NCI-H1694 (cell line): Measurements from ENCODE around the gene SIAH3.
"Not testable (repeated sequence)": the region's sequence is repeated elsewhere in the genome, so short reads cannot be mapped to it uniquely, and the experiment has no call there.

Experiments
- DNase-seq: peaks from one replicate; lab custom pipeline; 2025; lab: John Stamatoyannopoulos, UW

The SIAH3 gene

GRCh38 chr13:45851171-45851921 is at the start of gene SIAH3:
TSS of gene SIAH3 (minus strand) at chr13:45851753. CDS start at chr13:45851629, 124 bp downstream.
- no peak for DNase-seq

DNA sequence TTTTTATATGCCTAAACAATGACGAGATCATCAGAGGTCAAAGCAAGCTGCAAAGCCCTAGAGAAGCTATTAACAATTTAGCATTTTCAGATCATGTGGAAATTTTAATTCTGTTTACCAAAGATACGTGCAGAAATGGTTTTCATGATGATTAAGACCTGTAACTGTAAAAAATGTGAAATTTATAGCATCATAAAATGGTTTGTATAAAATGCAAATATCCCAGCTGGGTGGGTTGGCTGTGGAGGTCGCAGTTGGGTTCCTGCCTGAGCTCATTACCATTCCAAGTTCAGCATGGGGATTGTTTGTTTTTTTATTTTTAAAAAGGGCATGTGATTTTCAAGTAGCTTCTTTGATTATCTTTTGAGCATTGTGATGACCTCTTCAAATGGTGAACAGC is 47.9 kb upstream of the SIAH3 start:
- DNase-seq = no peak

DNA sequence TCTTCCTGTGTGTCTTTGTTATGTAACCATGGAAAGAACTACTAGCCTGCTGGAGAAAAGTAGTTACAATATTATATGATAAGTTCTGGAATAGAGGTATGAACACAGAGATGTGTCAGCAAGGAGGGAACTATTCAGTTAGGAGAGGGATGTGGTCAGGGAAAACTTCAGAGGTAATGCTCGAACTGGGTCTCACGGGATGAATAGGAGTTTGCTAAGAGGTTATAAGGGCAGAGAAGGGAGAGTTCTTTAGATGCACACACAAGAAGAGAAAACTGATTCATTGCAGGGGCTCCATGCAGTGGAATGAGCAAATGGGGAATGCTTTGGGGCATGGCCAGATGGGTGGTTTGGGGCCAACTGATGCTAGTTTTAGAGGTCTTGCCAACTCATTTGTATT is 46.0 kb upstream of the SIAH3 start:
- DNase-seq = no peak

GRCh38 chr13:45896285-45896684 is 44.7 kb upstream of the SIAH3 start:
- DNase-seq = no peak

- no peak for DNase-seq
Observed at GRCh38 chr13:45895881-45896280, 44.3 kb upstream of the SIAH3 start.

DNA sequence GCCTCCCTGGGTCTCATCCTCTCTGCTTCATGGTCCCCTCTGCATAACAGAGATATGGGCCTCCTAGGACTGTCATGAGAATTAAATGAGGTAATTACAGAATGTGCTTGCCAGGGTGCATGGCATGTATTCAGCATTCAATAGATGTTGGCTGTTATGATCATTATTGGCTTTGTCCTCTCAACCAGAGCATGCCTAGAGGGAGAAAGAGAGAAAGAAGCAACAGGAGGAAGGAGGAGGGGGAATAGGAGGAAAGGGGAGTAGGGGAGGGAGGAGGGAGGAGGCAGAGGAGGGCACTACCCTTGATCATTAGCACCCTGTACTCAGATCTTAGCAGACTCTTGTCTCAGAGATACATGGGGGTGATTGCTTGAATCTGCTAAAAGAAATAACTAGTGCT is 41.0 kb upstream of the SIAH3 start:
- no peak for DNase-seq

- no peak for DNase-seq
Observed at GRCh38 chr13:45889590-45890243, 38.2 kb upstream of the SIAH3 start.

GRCh38 chr13:45886466-45886865 is 34.9 kb upstream of the SIAH3 start:
- DNase-seq = no peak

DNA sequence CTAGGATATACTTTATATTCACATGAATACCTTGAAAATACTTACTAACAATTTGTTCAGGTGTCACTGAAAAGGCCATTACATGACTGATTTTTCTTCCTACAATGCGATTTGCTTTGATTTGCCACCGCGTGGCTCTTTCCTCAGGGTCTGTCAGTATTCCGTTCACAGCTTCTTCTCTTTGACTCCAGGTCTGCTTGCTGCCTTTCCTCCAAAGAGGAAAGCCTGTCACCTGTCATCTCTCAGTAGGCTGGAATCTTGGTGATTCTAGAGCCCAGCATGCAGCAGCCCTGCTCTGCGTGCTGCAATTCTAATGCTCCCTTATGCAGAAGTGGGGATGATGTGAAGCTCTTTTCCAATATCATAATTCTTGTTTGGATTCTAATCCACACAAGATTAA is 33.6 kb upstream of the SIAH3 start:
- DNase-seq = no peak

- no peak for DNase-seq
Observed at GRCh38 chr13:45882626-45883025, 31.1 kb upstream of the SIAH3 start.

DNA sequence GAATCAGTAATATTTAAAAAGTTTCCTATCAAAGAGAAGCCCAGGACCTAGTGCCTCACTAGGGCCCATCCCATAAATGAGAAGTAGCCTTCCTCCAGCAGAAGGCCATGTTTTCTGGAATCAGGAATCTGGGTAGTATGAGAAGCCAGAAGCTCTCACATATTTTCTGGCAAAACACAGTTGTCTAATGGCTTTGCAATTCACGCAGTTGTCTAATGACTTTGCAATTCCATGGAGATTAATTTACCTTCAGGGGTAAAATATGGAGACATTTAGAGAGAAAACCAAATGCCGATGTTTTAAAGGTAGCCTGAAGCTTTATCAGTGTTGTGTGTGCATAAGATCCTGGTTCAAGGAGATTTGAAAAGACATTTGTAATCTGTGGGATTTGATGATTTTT is 29.8 kb upstream of the SIAH3 start:
- no peak for DNase-seq

DNA sequence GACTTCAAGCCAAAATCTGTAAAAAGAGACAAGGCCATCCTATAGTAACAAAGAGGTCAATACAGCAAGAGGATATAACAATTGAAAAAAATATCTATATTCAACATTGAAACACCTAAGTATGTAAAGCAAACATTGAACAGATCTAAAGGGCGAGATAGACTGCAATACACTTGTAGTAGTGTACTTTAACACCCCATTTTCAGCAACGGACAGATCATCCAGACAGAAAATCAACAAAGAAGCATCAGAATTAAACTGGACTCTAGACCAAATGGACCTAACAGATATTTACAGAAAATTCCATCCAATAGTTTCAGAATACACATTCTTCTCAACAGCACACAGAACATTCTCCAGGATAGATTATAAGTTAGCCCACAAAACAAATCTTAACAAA is 28.7 kb upstream of the SIAH3 start:
- DNase-seq = no peak

DNA sequence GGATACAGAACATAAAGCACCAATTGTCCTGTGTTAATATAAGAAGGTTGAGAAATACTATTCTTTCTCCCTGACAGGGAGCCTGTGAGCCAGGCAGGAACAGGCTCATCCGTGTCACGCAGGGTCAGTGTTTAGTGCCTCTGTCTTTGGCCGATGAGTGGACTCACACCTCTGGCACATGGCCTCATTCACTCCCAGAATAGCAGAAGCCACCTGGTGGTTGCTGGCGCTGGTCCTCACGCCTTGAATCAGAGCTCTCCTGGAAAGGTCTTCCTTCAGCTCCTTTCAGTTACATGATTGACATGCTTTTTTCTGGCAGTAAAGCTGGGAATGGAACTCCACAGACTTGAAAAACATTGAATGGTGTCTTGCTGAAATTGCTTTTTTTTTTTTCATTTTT is 28.1 kb upstream of the SIAH3 start:
- DNase-seq = no peak

DNA sequence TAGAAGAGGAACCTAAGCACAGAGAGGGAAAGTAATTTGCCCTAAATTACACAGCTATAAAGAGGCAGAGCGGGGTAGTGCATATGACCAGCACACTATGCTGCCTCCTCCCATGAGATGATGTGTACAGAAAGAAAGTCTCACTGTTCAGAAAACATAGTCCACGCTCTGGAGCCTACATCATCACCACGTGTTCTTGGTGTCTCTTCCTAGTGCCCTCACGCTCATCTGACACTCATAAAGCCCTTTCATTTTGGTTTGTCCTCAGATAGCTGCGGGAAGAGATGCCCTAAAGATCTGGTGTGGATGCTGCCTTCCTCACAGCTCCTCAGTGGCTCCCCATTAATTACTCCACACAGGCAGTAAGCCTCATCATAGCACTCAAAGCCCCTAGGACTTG is 27.4 kb upstream of the SIAH3 start:
- no peak for DNase-seq

- no peak for DNase-seq
Observed at GRCh38 chr13:45876781-45877180, 25.2 kb upstream of the SIAH3 start.

DNA sequence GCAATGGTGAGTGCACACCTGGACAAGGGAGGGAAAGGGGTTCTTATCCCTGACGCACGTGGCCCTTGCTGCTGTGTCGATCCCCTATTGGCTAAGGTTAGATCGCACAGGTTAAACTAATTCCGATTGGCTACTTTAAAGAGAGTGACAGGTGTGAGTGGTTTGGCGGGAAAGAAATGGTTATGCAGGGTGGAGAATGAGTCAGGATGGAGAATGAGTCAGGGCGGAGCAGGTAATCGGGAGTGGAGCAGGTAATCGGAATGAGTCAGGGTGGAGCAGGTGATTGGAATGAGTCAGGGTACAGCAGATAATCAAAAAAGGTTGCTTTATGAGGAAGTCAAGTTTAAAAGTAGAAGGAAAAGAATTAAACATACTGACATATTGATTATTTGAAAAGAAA is 24.4 kb upstream of the SIAH3 start:
- DNase-seq = no peak

DNA sequence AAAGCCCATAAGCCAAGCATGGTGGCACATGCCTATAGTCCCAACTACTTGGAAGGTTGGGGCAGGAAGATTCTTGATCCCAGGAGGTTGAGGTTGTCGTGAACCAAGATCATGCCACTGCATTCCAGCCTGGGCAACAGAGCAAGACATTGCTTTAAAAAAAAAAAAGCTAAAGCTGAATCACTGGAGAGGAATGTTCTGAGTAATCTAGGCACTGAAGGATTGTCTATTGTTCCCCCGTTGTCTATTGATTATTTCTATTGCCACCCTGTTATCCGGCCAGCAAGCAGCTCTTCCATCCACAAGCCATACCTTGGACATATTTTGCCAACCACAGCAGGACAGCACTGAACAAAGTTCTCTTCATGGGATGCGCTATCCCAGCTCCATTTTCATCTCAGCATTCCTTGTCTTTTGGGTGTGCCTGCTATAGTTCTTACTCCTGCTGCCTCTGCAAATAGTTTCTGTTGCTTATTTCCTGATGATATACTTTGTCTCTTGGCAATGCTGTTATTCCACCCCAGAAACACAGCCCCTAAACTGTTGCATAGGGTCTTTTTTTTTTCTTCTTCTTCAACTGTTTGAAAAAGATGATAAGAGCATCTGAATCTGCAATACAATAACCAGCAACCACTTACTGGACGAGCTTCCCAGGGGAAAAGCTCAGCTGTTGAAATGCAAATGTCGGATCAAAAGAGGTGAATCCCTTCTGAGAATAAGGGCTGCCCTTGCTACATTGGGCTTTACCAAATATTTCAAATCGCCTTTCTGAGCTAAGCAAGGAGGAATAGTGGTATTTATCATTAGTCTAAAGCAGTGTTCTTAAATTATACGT is 22.2 kb upstream of the SIAH3 start:
- no peak for DNase-seq

DNA sequence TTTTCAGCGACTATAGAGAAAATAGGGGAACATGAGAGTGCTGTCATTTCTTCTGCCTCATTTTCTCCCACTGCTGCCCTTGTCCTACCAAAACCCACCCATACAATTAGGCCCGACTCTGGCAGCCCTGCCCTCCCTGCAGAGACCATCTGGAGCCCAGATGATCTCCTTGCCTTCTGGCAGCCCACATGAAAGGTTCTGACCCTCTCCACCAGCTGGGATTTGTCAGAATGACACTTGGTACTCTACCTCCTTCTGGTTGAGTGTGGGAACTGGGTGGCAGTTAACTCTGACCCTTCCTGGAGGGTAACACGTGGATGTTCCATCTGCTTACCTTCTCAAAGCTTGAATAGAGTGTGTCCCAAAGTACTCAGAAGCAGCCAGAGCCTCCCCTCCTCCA is 21.0 kb upstream of the SIAH3 start:
- peak; percentile 35 for DNase-seq

GRCh38 chr13:45871201-45871600 is 19.6 kb upstream of the SIAH3 start:
- DNase-seq = not testable (repeated sequence)

DNA sequence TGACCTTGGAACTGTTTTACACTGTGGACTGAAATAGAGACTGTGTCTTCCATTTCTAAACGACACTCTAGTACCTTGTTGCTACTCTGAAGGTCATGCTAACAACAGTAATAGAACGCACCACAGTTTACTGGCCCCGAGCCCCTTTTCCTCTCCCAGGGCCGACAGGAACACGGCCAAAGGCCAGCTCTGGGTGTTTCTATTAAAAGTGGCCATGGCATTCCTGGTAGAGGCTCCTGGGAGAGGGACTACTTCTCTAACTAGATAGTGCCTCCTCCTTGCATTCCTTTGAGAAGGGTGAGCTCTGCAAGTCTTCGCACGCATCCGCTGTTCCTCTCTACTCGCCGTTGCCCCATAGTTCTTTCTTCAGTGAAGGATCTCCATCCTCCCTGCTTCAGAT is 18.7 kb upstream of the SIAH3 start:
- no peak for DNase-seq

- no peak for DNase-seq
Observed at GRCh38 chr13:45865414-45865813, 13.9 kb upstream of the SIAH3 start.

DNA sequence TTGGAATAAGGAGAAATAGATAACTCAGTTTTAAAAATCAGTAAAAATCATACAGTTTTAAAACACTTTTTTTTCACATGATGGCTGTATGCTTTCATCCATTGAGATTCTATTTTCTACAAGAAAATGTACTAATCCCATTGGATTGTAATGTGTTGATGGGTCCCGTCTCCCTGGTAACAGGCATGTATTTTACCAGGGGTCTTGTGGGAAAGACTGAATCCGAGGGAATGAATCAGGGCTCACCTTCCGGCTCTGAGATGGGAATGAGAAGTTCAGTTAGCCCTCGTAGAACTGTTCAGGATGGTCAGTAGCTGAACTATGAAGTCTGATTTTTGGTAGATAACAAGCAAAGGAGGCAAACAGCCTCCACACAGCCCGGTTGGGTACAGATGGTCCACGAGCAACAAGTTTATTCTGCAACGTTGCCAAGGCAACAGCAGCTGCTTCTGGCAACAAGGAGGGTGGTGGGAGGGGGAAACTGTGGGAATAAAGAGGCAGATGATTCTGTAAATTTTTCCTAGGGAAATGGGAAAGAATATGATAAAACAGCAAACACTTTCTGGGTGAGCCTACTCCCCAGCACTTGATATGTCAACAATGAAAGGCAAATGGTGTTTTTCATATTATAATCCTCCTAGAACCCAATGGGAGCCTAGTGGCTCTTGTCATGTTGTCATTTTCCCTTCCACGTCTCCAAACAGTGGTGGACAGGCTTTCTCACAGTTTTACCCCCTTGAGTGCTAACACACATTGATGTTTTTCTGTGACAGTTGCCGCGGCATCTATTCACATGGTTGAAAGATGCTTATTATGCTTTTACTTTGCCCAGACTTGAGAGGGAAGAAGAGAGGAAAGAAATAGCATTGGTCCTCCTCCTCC is 12.4 kb upstream of the SIAH3 start:
- peak; percentile 69 for DNase-seq
